ENCODE data around the gene DPAGT1. TPM values are rescaled to one million over a fixed set of nuclear protein-coding genes. Genes with fewer than 3 reads are reported as not detected.

The DPAGT1 gene
- total RNA-seq, 2 donors from 2014 or later = 26.7 to 62.6 TPM

- ATAC-seq = peak; percentile 93
- TF ChIP-seq POLR2A (IDR thresholded peaks at IDR 0.05) (peak; percentile 93 to 96 (median 93)), CTCF (IDR thresholded peaks at IDR 0.05) (peak in 4 of 7 experiments; percentile 33 to 44 (median 36))
- H3K27ac ChIP-seq = peak within 1 kb of the TSS; percentile 85 to 97 (median 92)
- peaks cover 53% of the 10 kb centered on the region for H3K4me1 ChIP-seq
- H3K9me3 ChIP-seq = no peaks in the 10 kb centered on the region
- H3K27me3 ChIP-seq = no peaks in the 10 kb centered on the region
- peak within 1 kb of the TSS; percentile 48 to 82 for H3K4me3 ChIP-seq
- intact Hi-C loops (cut with DNase I) = no loop called here
- 0% methylated on average over 11 to 61 of the region's 79 CpGs for WGBS, 2 donors
- DNase-seq = peak; percentile 99 to 100 (median 100)
- H3K36me3 ChIP-seq (replicated peaks in 1 of 2; ENCODE audit: insufficient read depth in 1 of 2, low read depth in 2 of 2) = peaks cover 7 to 13% of the 10 kb centered on the region in 2 donors
Measured at GRCh38 chr11:119057000-119057769, 44.5 kb downstream of the DPAGT1 start, which contains the start of gene HYOU1. Gene HYOU1, minus strand, starts transcription at chr11:119057205. Its CDS starts 1,045 bp downstream, at chr11:119056160.

GRCh38 chr11:119056421-119056999 is 45.1 kb downstream of the DPAGT1 start:
- DNase-seq = peak; percentile 39 to 61 (median 56)
- H3K36me3 ChIP-seq (replicated peaks in 1 of 2; ENCODE audit: insufficient read depth in 1 of 2, low read depth in 2 of 2) = peaks cover 7 to 19% of the 10 kb centered on the region in 2 donors
- peaks cover 47% of the 10 kb centered on the region for H3K4me1 ChIP-seq
- H3K27ac ChIP-seq = peak overlapping the region; percentile 75 to 97 (median 92)
- ATAC-seq = peak; percentile 2
- H3K27me3 ChIP-seq = no peaks in the 10 kb centered on the region
- peak overlapping the region; percentile 39 to 82 for H3K4me3 ChIP-seq
- WGBS, 2 donors = 0% methylated on average over 24 to 48 of the region's 48 CpGs
- intact Hi-C loops (cut with DNase I) = no loop called here
- no peak for TF ChIP-seq CTCF (IDR thresholded peaks at IDR 0.05)
- TF ChIP-seq POLR2A (IDR thresholded peaks at IDR 0.05) = no peak
- no peaks in the 10 kb centered on the region for H3K9me3 ChIP-seq

GRCh38 chr11:119055901-119056300 is 45.8 kb downstream of the DPAGT1 start:
- peaks cover 41% of the 10 kb centered on the region for H3K4me1 ChIP-seq
- peak overlapping the region; percentile 75 to 97 (median 92) for H3K27ac ChIP-seq
- intact Hi-C loops (cut with DNase I) = no loop called here
- peak overlapping the region; percentile 39 to 82 for H3K4me3 ChIP-seq
- H3K36me3 ChIP-seq (replicated peaks in 1 of 2; ENCODE audit: insufficient read depth in 1 of 2, low read depth in 2 of 2) = peaks cover 7 to 25% of the 10 kb centered on the region in 2 donors
- no peaks in the 10 kb centered on the region for H3K27me3 ChIP-seq
- no peaks in the 10 kb centered on the region for H3K9me3 ChIP-seq
- 17 to 29% methylated on average over 6 of the region's 6 CpGs for WGBS, 2 donors
- TF ChIP-seq POLR2A (IDR thresholded peaks at IDR 0.05) = no peak
- no peak for TF ChIP-seq CTCF (IDR thresholded peaks at IDR 0.05)
- ATAC-seq (no peak), DNase-seq (no peak)

GRCh38 chr11:119054418-119054817 is 47.2 kb downstream of the DPAGT1 start:
- no peak for DNase-seq
- Histone ChIP-seq H3K4me3 (no peak overlapping the region), H3K36me3 (replicated peaks in 1 of 2; ENCODE audit: insufficient read depth in 1 of 2, low read depth in 2 of 2) (peaks cover 7 to 34% of the 10 kb centered on the region in 2 donors), H3K4me1 (peaks cover 36% of the 10 kb centered on the region), H3K27ac (no peak overlapping the region), H3K27me3 (no peaks in the 10 kb centered on the region), H3K9me3 (no peaks in the 10 kb centered on the region)
- WGBS, 2 donors = 65 to 77% methylated on average over 5 to 10 of the region's 10 CpGs
- no peak for ATAC-seq
- intact Hi-C loops (cut with DNase I) = no loop called here
- TF ChIP-seq CTCF (IDR thresholded peaks at IDR 0.05) = no peak
- TF ChIP-seq POLR2A (IDR thresholded peaks at IDR 0.05) = no peak
